BLaER1 treated with 17β-estradiol and CSF1 and Interleukin-3, amounts not matched to agents 10 nM and 100 nM (cell line): ENCODE results near the gene POLR3G.

Source experiments
- H3K27ac ChIP-seq, 11 experiments: shearing (Covaris generic); formaldehyde crosslinking; 2 replicates each; pipeline ENCODE4 v1.8.1; 2022
- H3K27me3 ChIP-seq, 11 experiments: shearing (Covaris generic); formaldehyde crosslinking; 2 replicates each; pipeline ENCODE4 v1.8.1; 2022
- H3K36me3 ChIP-seq, 11 experiments: shearing (Covaris generic); formaldehyde crosslinking; 2 replicates each; pipeline ENCODE4 v1.8.1; 2022
- H3K4me1 ChIP-seq, 10 experiments: shearing (Covaris generic); formaldehyde crosslinking; 2 replicates each; pipeline ENCODE4 v1.8.1; 2022
- H3K4me2 ChIP-seq, 11 experiments: shearing (Covaris generic); formaldehyde crosslinking; 2 replicates each; pipeline ENCODE4 v1.8.1; 2022
- H3K4me3 ChIP-seq, 10 experiments: shearing (Covaris generic); formaldehyde crosslinking; 2 replicates each; pipeline ENCODE4 v1.8.1; 2022
- H3K9ac ChIP-seq, 11 experiments: shearing (Covaris generic); formaldehyde crosslinking; 2 replicates each; pipeline ENCODE4 v1.8.1; 2022
- H3K9me3 ChIP-seq, 11 experiments: shearing (Covaris generic); formaldehyde crosslinking; replicated peaks in 1 of 11; 2 replicates each; pipeline ENCODE4 v1.8.1; 2022
- H4K20me1 ChIP-seq, 11 experiments: shearing (Covaris generic); formaldehyde crosslinking; 2 replicates each; pipeline ENCODE4 v1.8.1; 2022
- Cebpa-rat ChIP-seq, 11 experiments: shearing (Covaris generic); IDR thresholded peaks; 2 replicates each; pipeline ENCODE4 v1.8.1; 2022

POLR3G gene

DNA sequence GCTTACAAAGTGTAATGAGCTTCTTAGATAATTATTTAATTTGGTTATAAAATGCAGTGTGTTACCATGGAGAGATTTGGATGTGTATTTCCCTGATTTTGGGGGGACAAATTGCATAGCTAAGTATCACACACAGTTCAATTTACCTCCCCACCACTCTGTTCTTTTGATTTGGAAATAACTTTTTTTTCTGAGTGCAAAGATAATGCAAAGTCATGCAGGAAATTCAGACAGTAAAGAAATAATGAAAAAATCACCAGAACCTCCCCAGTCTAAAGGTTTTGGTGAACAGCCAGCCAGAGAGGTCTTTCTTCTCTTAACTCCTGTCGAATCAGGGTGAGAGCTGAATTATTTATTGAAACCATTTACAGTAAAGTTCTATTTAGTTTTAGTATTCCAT, 87.1 kb downstream of the POLR3G start:
- no peak overlapping the region for H3K4me3 ChIP-seq

GRCh38 chr5:90562341-90562740, 87.7 kb downstream of the POLR3G start:
- H3K4me2 ChIP-seq: no peak overlapping the region
- H3K9me3 ChIP-seq: peaks cover 5 to 12% (median 8%) of the 10 kb centered on the region in 11 experiments; a peak in 16 of 22 replicates
- H4K20me1 ChIP-seq: no peaks in the 10 kb centered on the region
- H3K27me3 ChIP-seq: peaks cover 0 to 2% (median 0%) of the 10 kb centered on the region in 11 experiments; a peak in 1 of 22 replicates
- no peak for TF ChIP-seq Cebpa-rat (IDR thresholded peaks at IDR 0.05)
- H3K27ac ChIP-seq: no peak overlapping the region
- H3K4me1 ChIP-seq: no peaks in the 10 kb centered on the region
- H3K4me3 ChIP-seq: no peak overlapping the region
- no peaks in the 10 kb centered on the region for H3K36me3 ChIP-seq
- no peak overlapping the region for H3K9ac ChIP-seq

More for the DNA sequence above, 87.1 kb downstream of the POLR3G start:
- Histone ChIP-seq H3K36me3 (no peaks in the 10 kb centered on the region), H4K20me1 (no peaks in the 10 kb centered on the region), H3K9ac (no peak overlapping the region), H3K27ac (no peak overlapping the region), H3K4me2 (no peak overlapping the region), H3K27me3 (peaks cover 0 to 3% (median 0%) of the 10 kb centered on the region in 11 experiments; a peak in 2 of 22 replicates), H3K4me1 (no peaks in the 10 kb centered on the region), H3K9me3 (peaks cover 5 to 12% (median 8%) of the 10 kb centered on the region in 11 experiments; a peak in 16 of 22 replicates)
- TF ChIP-seq Cebpa-rat (IDR thresholded peaks at IDR 0.05): no peak

DNA sequence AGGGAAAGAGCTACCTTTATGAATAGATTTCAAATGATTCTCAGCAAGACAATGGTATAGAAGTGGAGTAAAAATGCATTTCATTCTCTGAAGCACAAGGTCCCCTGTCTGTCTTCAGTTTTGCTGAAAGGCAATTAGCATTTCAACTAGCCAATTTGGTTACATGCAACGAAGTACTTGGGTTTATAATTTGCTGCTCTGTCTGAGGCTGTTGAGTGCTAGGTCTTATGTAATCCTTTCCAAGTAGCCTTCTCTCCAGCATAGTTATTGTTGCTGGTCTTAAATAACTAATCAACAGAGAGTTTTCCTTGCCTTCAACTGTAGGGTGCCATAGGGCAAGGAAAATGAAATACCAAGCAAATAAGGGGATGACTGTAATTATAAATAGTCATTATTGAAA, 88.4 kb downstream of the POLR3G start:
- no peak for TF ChIP-seq Cebpa-rat (IDR thresholded peaks at IDR 0.05)
- Histone ChIP-seq H3K9ac (no peak overlapping the region), H3K4me1 (no peaks in the 10 kb centered on the region), H3K27me3 (no peaks in the 10 kb centered on the region), H3K4me2 (no peak overlapping the region), H3K27ac (no peak overlapping the region), H4K20me1 (no peaks in the 10 kb centered on the region), H3K4me3 (no peak overlapping the region), H3K9me3 (peaks cover 5 to 12% (median 8%) of the 10 kb centered on the region in 11 experiments; a peak in 16 of 22 replicates), H3K36me3 (no peaks in the 10 kb centered on the region)
